GM23338 (cell line): Measurements from ENCODE around the gene EIF3F. TPM values are rescaled to one million over a fixed set of nuclear protein-coding genes. Genes with fewer than 3 reads are reported as not detected.

ENCODE experiments used
- ATAC-seq: fragments of 200-7000 bp; cut with Tn5 transposase; 3 replicates; pipeline ENCODE4 v1.9.1; 2020
- DNase-seq: peaks from one replicate; pipeline ENCODE4 v3.0.0-alpha.2; 2015; ENCODE audit warnings: low spot score
- H2AFZ ChIP-seq: fragments of 200-600 bp; sonication (generic); 2 replicates; pipeline ENCODE4 v1.8.0; 2016; ENCODE audit warnings: antibody characterized with exemption, mild to moderate bottlenecking, moderate library complexity
- H3F3A ChIP-seq: fragments of 200-600 bp; sonication (generic); replicated peaks from 2 replicates; pipeline ENCODE4 v1.8.0; 2017; ENCODE audit warnings: antibody characterized with exemption, mixed run types, low read depth
- H3K27ac ChIP-seq: fragments of 200-600 bp; sonication (generic); 2 replicates; pipeline ENCODE4 v1.6.1; 2016; ENCODE audit warnings: low read depth
- H3K27me3 ChIP-seq: fragments of 200-600 bp; sonication (generic); 2 replicates; pipeline ENCODE4 v1.8.0; 2016; ENCODE audit warnings: mild to moderate bottlenecking, mixed run types, moderate library complexity; ENCODE audit not compliant: insufficient read depth
- H3K36me3 ChIP-seq: fragments of 200-600 bp; sonication (generic); 2 replicates; pipeline ENCODE4 v1.8.0; 2016; ENCODE audit warnings: mild to moderate bottlenecking; ENCODE audit not compliant: insufficient read depth
- H3K4me1 ChIP-seq: fragments of 200-600 bp; sonication (generic); 2 replicates; pipeline ENCODE4 v1.8.0; 2016; ENCODE audit warnings: mild to moderate bottlenecking, moderate library complexity; ENCODE audit not compliant: insufficient read depth
- H3K4me2 ChIP-seq: fragments of 200-600 bp; sonication (generic); 2 replicates; pipeline ENCODE4 v1.7.1; 2017; ENCODE audit warnings: mixed run types
- H3K4me3 ChIP-seq: fragments of 200-600 bp; sonication (generic); 2 replicates; pipeline ENCODE4 v1.6.1; 2016; ENCODE audit warnings: mixed run types
- H3K79me2 ChIP-seq: fragments of 200-600 bp; sonication (generic); replicated peaks from 2 replicates; pipeline ENCODE4 v1.8.0; 2017; ENCODE audit warnings: mild to moderate bottlenecking; ENCODE audit not compliant: insufficient read depth
- H3K9me2 ChIP-seq: fragments of 200-600 bp; sonication (generic); 2 replicates; pipeline ENCODE4 v1.8.0; 2017; ENCODE audit not compliant: insufficient read depth
- H4K20me1 ChIP-seq: fragments of 200-600 bp; sonication (generic); replicated peaks from 2 replicates; pipeline ENCODE4 v1.8.0; 2017; ENCODE audit warnings: mild to moderate bottlenecking; ENCODE audit not compliant: insufficient read depth
- H3K27ac Mint-ChIP-seq: 2 replicates; pipeline ENCODE4 v1.8.0; 2020; ENCODE audit warnings: inconsistent platforms, mild to moderate bottlenecking, moderate library complexity, mixed read lengths
- H3K27me3 Mint-ChIP-seq: 3 replicates; pipeline ENCODE4 v1.8.0; 2022; ENCODE audit warnings: low read depth, mild to moderate bottlenecking, moderate library complexity, mixed read lengths, inconsistent platforms; ENCODE audit not compliant: insufficient read depth, poor library complexity
- H3K36me3 Mint-ChIP-seq: 3 replicates; pipeline ENCODE4 v1.8.0; 2021; ENCODE audit warnings: low read depth, mild to moderate bottlenecking, inconsistent platforms, moderate library complexity, mixed read lengths
- H3K4me1 Mint-ChIP-seq: 3 replicates; pipeline ENCODE4 v1.8.0; 2020; ENCODE audit warnings: mild to moderate bottlenecking, inconsistent platforms, mixed read lengths
- H3K4me3 Mint-ChIP-seq: 3 replicates; pipeline ENCODE4 v1.8.0; 2021; ENCODE audit warnings: moderate library complexity, mild to moderate bottlenecking, inconsistent platforms, mixed read lengths
- H3K9me3 Mint-ChIP-seq: 3 replicates; pipeline ENCODE4 v1.8.0; 2020; ENCODE audit warnings: moderate library complexity, mild to moderate bottlenecking, inconsistent platforms, mixed read lengths
- CREB1 ChIP-seq: fragments of 250-450 bp; sonication (Bioruptor Pico); IDR thresholded peaks from 2 replicates; pipeline ENCODE4 v1.5.0; 2020; ENCODE audit warnings: low read depth, mild to moderate bottlenecking, moderate library complexity
- EZH2 ChIP-seq: fragments of 200-600 bp; sonication (generic); IDR thresholded peaks from one replicate; pipeline ENCODE4 v1.8.0; 2017; ENCODE audit warnings: antibody characterized with exemption, mild to moderate bottlenecking, low read depth; ENCODE audit not compliant: unreplicated experiment
- EZH2phosphoT487 ChIP-seq: fragments of 200-600 bp; sonication (generic); IDR thresholded peaks from one replicate; pipeline ENCODE4 v1.8.1; 2018; ENCODE audit warnings: antibody characterized with exemption; ENCODE audit not compliant: unreplicated experiment
- JUNB ChIP-seq: IDR thresholded peaks from one replicate; pipeline ENCODE4 v1.6.1; 2016; ENCODE audit warnings: antibody characterized with exemption; ENCODE audit not compliant: unreplicated experiment
- NANOG ChIP-seq: IDR thresholded peaks from 2 replicates; pipeline ENCODE4 v1.6.1; 2016; ENCODE audit warnings: antibody characterized with exemption, borderline replicate concordance
- POLR2AphosphoS5 ChIP-seq: IDR thresholded peaks from 2 replicates; pipeline ENCODE4 v1.6.1; 2016; ENCODE audit warnings: antibody characterized with exemption, low read depth
- STAT1 ChIP-seq: IDR thresholded peaks from one replicate; pipeline ENCODE4 v1.6.1; 2016; ENCODE audit warnings: antibody characterized with exemption; ENCODE audit not compliant: unreplicated experiment
- ZNF114 ChIP-seq: fragments of 250-450 bp; sonication (Bioruptor Pico); IDR thresholded peaks from 2 replicates; pipeline ENCODE4 v1.5.0; 2020; ENCODE audit warnings: mild to moderate bottlenecking, moderate library complexity
- ZNF331 ChIP-seq: fragments of 250-450 bp; sonication (Bioruptor Pico); IDR thresholded peaks from 2 replicates; pipeline ENCODE4 v1.5.0; 2020; ENCODE audit warnings: low read depth, mild to moderate bottlenecking, moderate library complexity
- polyA plus RNA-seq: library from polyadenylated mRNA; unstranded; fragments of >200 nt; fragmentation: Nextera tagmentation; extraction: Ambion mirVana; gene quantifications from 2 replicates; pipeline ENCODE4 v1.2.1, GENCODE V29; 2016
- total RNA-seq: library from RNA; depleted of rRNA; stranded (reverse); fragments of >200 nt; shearing (Covaris generic); gene quantifications from 2 replicates; pipeline ENCODE4 v1.2.3, GENCODE V29; 2014
- TF ChIP-seq, protein P1 (sequence below): IDR thresholded peaks from 2 replicates; pipeline ENCODE4 v1.6.1; 2016; ENCODE audit warnings: antibody characterized with exemption
- TF ChIP-seq, protein P2 (sequence below): IDR thresholded peaks from one replicate; pipeline ENCODE4 v1.6.1; 2018; ENCODE audit warnings: antibody characterized with exemption; ENCODE audit not compliant: unreplicated experiment
- TF ChIP-seq, protein P3 (sequence below), 2 experiments: fragments of 200-600 bp in 1 of 2; sonication (generic) in 1 of 2; conservative IDR thresholded peaks; 2 replicates each; pipeline versions ENCODE4 v1.5.1 to v1.6.1; 2016 to 2017; ENCODE audit warnings: antibody characterized with exemption in 2 of 2, low read depth in 2 of 2, mild to moderate bottlenecking in 2 of 2, moderate library complexity in 1 of 2
- TF ChIP-seq, protein P4 (sequence below): fragments of 250-450 bp; sonication (Bioruptor Pico); IDR thresholded peaks from 2 replicates; pipeline ENCODE4 v1.5.0; 2020; ENCODE audit warnings: mild to moderate bottlenecking, moderate library complexity

Gene EIF3F
- total and polyA plus RNA-seq, 2 experiments from 2014 or later, result 237 to 555 TPM

DNA sequence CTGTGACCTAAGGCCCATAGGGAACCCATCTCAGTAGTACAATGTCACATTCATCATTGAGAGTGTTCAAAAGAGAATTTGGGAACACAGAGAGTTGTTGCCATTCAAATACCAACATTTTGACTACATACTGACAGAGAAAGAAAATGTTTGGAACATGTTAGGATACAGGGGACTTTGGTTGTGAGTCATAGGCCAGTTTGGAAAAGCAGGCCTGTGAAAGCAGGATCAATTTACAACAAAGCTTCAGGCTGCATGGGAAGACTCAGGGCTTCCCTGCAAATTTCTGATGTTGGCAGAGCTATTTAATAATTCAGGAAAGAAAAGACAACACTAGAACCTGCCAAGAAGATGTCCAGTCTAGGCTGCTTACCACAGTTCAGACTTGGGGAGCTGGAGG is 22.3 kb upstream of the EIF3F start:
- H3K4me2 ChIP-seq, result no peak overlapping the region
- Mint-ChIP-seq H3K4me3 (no peak overlapping the region), H3K4me1 (peaks cover 33% of the 10 kb centered on the region), H3K27me3 (peaks cover 6% of the 10 kb centered on the region), H3K27ac (no peak overlapping the region), H3K9me3 (peaks cover 7% of the 10 kb centered on the region), H3K36me3 (peaks cover 10% of the 10 kb centered on the region; the same call in 1 of the 3 replicates)
- DNase-seq, result no peak
- no peaks in the 10 kb centered on the region for H4K20me1 ChIP-seq
- no peaks in the 10 kb centered on the region for H3K27me3 ChIP-seq
- peaks cover 8% of the 10 kb centered on the region for H3K9me2 ChIP-seq
- H3K4me1 ChIP-seq, result peaks cover 32% of the 10 kb centered on the region
- H3F3A ChIP-seq, result no peaks in the 10 kb centered on the region; the same call in 1 of the 2 replicates
- no peak for ATAC-seq
- no peak overlapping the region for H3K27ac ChIP-seq
- TF ChIP-seq EZH2 (no peak), JUNB (no peak), EZH2phosphoT487 (no peak), ZNF114 (CRISPR knock-in tag) (no peak), STAT1 (no peak), ZNF331 (no peak), CREB1 (CRISPR knock-in tag) (no peak), POLR2AphosphoS5 (no peak), NANOG (no peak)
- TF ChIP-seq, protein P1, sequence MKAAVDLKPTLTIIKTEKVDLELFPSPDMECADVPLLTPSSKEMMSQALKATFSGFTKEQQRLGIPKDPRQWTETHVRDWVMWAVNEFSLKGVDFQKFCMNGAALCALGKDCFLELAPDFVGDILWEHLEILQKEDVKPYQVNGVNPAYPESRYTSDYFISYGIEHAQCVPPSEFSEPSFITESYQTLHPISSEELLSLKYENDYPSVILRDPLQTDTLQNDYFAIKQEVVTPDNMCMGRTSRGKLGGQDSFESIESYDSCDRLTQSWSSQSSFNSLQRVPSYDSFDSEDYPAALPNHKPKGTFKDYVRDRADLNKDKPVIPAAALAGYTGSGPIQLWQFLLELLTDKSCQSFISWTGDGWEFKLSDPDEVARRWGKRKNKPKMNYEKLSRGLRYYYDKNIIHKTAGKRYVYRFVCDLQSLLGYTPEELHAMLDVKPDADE, result no peak
- TF ChIP-seq, protein P2, sequence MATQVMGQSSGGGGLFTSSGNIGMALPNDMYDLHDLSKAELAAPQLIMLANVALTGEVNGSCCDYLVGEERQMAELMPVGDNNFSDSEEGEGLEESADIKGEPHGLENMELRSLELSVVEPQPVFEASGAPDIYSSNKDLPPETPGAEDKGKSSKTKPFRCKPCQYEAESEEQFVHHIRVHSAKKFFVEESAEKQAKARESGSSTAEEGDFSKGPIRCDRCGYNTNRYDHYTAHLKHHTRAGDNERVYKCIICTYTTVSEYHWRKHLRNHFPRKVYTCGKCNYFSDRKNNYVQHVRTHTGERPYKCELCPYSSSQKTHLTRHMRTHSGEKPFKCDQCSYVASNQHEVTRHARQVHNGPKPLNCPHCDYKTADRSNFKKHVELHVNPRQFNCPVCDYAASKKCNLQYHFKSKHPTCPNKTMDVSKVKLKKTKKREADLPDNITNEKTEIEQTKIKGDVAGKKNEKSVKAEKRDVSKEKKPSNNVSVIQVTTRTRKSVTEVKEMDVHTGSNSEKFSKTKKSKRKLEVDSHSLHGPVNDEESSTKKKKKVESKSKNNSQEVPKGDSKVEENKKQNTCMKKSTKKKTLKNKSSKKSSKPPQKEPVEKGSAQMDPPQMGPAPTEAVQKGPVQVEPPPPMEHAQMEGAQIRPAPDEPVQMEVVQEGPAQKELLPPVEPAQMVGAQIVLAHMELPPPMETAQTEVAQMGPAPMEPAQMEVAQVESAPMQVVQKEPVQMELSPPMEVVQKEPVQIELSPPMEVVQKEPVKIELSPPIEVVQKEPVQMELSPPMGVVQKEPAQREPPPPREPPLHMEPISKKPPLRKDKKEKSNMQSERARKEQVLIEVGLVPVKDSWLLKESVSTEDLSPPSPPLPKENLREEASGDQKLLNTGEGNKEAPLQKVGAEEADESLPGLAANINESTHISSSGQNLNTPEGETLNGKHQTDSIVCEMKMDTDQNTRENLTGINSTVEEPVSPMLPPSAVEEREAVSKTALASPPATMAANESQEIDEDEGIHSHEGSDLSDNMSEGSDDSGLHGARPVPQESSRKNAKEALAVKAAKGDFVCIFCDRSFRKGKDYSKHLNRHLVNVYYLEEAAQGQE, result no peak
- TF ChIP-seq, protein P3, sequence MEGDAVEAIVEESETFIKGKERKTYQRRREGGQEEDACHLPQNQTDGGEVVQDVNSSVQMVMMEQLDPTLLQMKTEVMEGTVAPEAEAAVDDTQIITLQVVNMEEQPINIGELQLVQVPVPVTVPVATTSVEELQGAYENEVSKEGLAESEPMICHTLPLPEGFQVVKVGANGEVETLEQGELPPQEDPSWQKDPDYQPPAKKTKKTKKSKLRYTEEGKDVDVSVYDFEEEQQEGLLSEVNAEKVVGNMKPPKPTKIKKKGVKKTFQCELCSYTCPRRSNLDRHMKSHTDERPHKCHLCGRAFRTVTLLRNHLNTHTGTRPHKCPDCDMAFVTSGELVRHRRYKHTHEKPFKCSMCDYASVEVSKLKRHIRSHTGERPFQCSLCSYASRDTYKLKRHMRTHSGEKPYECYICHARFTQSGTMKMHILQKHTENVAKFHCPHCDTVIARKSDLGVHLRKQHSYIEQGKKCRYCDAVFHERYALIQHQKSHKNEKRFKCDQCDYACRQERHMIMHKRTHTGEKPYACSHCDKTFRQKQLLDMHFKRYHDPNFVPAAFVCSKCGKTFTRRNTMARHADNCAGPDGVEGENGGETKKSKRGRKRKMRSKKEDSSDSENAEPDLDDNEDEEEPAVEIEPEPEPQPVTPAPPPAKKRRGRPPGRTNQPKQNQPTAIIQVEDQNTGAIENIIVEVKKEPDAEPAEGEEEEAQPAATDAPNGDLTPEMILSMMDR (conservative IDR thresholded peaks at IDR 0.05; ENCODE audit: low read depth in 2 of 2), result no peak
- TF ChIP-seq, protein P4, sequence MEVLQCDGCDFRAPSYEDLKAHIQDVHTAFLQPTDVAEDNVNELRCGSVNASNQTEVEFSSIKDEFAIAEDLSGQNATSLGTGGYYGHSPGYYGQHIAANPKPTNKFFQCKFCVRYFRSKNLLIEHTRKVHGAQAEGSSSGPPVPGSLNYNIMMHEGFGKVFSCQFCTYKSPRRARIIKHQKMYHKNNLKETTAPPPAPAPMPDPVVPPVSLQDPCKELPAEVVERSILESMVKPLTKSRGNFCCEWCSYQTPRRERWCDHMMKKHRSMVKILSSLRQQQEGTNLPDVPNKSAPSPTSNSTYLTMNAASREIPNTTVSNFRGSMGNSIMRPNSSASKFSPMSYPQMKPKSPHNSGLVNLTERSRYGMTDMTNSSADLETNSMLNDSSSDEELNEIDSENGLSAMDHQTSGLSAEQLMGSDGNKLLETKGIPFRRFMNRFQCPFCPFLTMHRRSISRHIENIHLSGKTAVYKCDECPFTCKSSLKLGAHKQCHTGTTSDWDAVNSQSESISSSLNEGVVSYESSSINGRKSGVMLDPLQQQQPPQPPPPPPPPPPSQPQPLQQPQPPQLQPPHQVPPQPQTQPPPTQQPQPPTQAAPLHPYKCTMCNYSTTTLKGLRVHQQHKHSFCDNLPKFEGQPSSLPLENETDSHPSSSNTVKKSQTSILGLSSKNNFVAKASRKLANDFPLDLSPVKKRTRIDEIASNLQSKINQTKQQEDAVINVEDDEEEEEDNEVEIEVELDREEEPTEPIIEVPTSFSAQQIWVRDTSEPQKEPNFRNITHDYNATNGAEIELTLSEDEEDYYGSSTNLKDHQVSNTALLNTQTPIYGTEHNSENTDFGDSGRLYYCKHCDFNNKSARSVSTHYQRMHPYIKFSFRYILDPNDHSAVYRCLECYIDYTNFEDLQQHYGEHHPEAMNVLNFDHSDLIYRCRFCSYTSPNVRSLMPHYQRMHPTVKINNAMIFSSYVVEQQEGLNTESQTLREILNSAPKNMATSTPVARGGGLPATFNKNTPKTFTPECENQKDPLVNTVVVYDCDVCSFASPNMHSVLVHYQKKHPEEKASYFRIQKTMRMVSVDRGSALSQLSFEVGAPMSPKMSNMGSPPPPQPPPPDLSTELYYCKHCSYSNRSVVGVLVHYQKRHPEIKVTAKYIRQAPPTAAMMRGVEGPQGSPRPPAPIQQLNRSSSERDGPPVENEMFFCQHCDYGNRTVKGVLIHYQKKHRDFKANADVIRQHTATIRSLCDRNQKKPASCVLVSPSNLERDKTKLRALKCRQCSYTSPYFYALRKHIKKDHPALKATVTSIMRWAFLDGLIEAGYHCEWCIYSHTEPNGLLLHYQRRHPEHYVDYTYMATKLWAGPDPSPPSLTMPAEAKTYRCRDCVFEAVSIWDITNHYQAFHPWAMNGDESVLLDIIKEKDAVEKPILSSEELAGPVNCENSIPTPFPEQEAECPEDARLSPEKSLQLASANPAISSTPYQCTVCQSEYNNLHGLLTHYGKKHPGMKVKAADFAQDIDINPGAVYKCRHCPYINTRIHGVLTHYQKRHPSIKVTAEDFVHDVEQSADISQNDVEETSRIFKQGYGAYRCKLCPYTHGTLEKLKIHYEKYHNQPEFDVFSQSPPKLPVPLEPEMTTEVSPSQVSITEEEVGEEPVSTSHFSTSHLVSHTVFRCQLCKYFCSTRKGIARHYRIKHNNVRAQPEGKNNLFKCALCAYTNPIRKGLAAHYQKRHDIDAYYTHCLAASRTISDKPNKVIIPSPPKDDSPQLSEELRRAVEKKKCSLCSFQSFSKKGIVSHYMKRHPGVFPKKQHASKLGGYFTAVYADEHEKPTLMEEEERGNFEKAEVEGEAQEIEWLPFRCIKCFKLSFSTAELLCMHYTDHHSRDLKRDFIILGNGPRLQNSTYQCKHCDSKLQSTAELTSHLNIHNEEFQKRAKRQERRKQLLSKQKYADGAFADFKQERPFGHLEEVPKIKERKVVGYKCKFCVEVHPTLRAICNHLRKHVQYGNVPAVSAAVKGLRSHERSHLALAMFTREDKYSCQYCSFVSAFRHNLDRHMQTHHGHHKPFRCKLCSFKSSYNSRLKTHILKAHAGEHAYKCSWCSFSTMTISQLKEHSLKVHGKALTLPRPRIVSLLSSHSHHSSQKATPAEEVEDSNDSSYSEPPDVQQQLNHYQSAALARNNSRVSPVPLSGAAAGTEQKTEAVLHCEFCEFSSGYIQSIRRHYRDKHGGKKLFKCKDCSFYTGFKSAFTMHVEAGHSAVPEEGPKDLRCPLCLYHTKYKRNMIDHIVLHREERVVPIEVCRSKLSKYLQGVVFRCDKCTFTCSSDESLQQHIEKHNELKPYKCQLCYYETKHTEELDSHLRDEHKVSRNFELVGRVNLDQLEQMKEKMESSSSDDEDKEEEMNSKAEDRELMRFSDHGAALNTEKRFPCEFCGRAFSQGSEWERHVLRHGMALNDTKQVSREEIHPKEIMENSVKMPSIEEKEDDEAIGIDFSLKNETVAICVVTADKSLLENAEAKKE (CRISPR knock-in tag), result no peak
- no peak overlapping the region for H3K4me3 ChIP-seq
- H3K36me3 ChIP-seq, result no peaks in the 10 kb centered on the region
- H2AFZ ChIP-seq, result no peak overlapping the region
- peaks cover 17% of the 10 kb centered on the region for H3K79me2 ChIP-seq
